HepG2 (cell line): ENCODE results near the gene ANKRD35. TPM values are rescaled to one million over a fixed set of nuclear protein-coding genes. Genes with fewer than 3 reads are reported as not detected.

Source experiments
- ADNP ChIP-seq: sonication (generic); formaldehyde crosslinking; IDR thresholded peaks from 2 replicates; pipeline ENCODE4 v1.4.0; 2020; ENCODE audit warnings: missing genetic modification reagents
- FOSL1 ChIP-seq: sonication (generic); formaldehyde crosslinking; IDR thresholded peaks from 2 replicates; pipeline ENCODE4 v1.9.0; 2021; ENCODE audit warnings: missing genetic modification reagents, borderline replicate concordance
- FOXA3 ChIP-seq: IDR thresholded peaks from 2 replicates; pipeline ENCODE4 v1.6.1; 2016; ENCODE audit warnings: missing genetic modification reagents, missing compliant biosample characterization
- HDAC1 ChIP-seq: sonication (generic); formaldehyde crosslinking; IDR thresholded peaks from 2 replicates; pipeline ENCODE4 v1.5.1; 2020; ENCODE audit warnings: mild to moderate bottlenecking, missing genetic modification reagents
- JDP2 ChIP-seq: sonication (generic); formaldehyde crosslinking; IDR thresholded peaks from 2 replicates; pipeline ENCODE4 v1.8.1; 2022; ENCODE audit warnings: missing genetic modification reagents, borderline replicate concordance
- MXD4 ChIP-seq: IDR thresholded peaks from 2 replicates; pipeline ENCODE4 v1.6.1; 2016; ENCODE audit warnings: mild to moderate bottlenecking, missing biosample characterization, missing genetic modification reagents
- RAD21 ChIP-seq: fragments of 450-650 bp; formaldehyde crosslinking; IDR thresholded peaks from 2 replicates; pipeline ENCODE4 v1.5.0; 2020; ENCODE audit warnings: mild to moderate bottlenecking
- RBAK ChIP-seq: sonication (generic); formaldehyde crosslinking; IDR thresholded peaks from 2 replicates; pipeline ENCODE4 v1.5.1; 2020; ENCODE audit warnings: mild to moderate bottlenecking, missing genetic modification reagents
- RBFOX2 ChIP-seq: fragments of 200-400 bp; formaldehyde crosslinking; IDR thresholded peaks from 2 replicates; pipeline ENCODE4 v1.6.1; 2017; ENCODE audit warnings: low read depth, mild to moderate bottlenecking, low read length
- SP140L ChIP-seq: sonication (generic); formaldehyde crosslinking; IDR thresholded peaks from 2 replicates; pipeline ENCODE4 v1.4.0; 2020; ENCODE audit warnings: missing genetic modification reagents, borderline replicate concordance
- STAG1 ChIP-seq: sonication (generic); formaldehyde crosslinking; IDR thresholded peaks from 2 replicates; pipeline ENCODE4 v1.4.0; 2020; ENCODE audit warnings: missing genetic modification reagents
- polyA plus RNA-seq, 8 experiments: library from polyadenylated mRNA; depleted of rRNA in 3 of 8; stranded (reverse) in 7 of 8; unstranded in 1 of 8; fragments of >200 nt; fragmentation: Illumina TruSeq in 4 of 8; extraction: Trizol in 4 of 8; gene quantifications; 2 replicates each; pipeline versions ENCODE4 v1.2.1 to v1.2.3, GENCODE V29; 2011 to 2016; ENCODE audit warnings: low read depth in 4 of 8, missing spikeins in 1 of 8, mixed read lengths in 1 of 8; ENCODE audit not compliant: insufficient read depth in 1 of 8
- total RNA-seq, 5 experiments: library from RNA; depleted of rRNA; stranded (reverse); fragments of >200 nt; fragmentation: Illumina TruSeq; extraction: Trizol; gene quantifications; 2 replicates each; pipeline ENCODE4 v1.2.3, GENCODE V29; 2016; ENCODE audit warnings: low read depth in 1 of 5
- TF ChIP-seq, protein P1 (sequence below): sonication (generic); formaldehyde crosslinking; IDR thresholded peaks from 2 replicates; pipeline ENCODE4 v1.5.0; 2020; ENCODE audit warnings: missing genetic modification reagents
- TF ChIP-seq, protein P2 (sequence below): sonication (generic); formaldehyde crosslinking; IDR thresholded peaks from 2 replicates; pipeline ENCODE4 v1.4.0; 2020; ENCODE audit warnings: missing genetic modification reagents
- TF ChIP-seq, protein P3 (sequence below): sonication (generic); formaldehyde crosslinking; IDR thresholded peaks from 2 replicates; pipeline ENCODE4 v1.9.0; 2021; ENCODE audit warnings: missing genetic modification reagents, borderline replicate concordance
- TF ChIP-seq, protein P4 (sequence below): sonication (generic); formaldehyde crosslinking; IDR thresholded peaks from 2 replicates; pipeline ENCODE4 v1.8.0; 2022; ENCODE audit warnings: mild to moderate bottlenecking, missing genetic modification reagents
- TF ChIP-seq, protein P5 (sequence below): sonication (generic); formaldehyde crosslinking; IDR thresholded peaks from 2 replicates; pipeline ENCODE4 v1.4.0; 2020; ENCODE audit warnings: missing genetic modification reagents

ANKRD35 gene
- total and polyA plus RNA-seq, 2 of the 13 experiments (the other 11 are each of a cell fraction or from before 2014, with no cell fraction given) = 0.02 TPM; not detected in 1

DNA sequence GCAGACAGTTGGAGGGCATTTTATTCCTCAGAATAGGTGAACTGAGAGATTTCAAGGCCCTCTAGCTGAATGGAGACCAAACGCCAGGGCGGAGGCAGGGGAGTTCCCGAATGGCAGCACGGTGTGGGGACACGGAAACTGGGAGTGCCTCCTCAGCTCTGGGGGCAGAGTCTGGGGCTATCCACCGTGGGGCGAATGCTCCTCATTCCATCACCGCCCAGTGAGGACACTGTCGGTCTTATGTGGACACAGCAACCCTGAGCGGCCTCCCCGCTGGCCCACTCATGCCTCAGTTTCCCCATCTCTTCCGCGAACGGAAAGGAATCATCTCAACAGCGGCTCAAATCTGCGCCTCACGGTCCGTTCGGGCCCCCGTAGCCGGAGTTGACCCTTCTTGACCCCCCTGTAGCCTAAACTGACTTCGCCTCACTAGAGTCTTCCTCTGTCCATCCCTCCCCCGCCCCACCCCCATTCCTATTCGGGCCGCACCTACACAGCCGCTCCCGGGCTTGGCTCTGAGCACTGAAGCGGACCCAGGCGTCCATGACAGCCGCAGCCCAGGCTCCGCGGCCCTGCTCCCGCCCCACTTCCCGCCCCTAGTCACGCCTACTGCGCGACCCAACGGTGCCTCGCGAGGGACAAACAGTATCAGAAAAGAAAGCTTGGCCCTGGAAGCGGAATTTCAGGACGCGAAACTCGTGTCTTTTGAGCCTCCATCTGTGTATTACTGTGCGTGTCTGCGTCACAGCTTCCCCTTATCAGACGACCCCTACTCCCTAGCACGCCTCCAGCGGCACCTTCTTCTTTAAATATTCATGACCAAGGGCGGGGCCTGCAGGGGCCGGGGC, 32.7 kb upstream of the ANKRD35 start, which contains the start of gene PEX11B (continued):
- TF ChIP-seq, protein P1, sequence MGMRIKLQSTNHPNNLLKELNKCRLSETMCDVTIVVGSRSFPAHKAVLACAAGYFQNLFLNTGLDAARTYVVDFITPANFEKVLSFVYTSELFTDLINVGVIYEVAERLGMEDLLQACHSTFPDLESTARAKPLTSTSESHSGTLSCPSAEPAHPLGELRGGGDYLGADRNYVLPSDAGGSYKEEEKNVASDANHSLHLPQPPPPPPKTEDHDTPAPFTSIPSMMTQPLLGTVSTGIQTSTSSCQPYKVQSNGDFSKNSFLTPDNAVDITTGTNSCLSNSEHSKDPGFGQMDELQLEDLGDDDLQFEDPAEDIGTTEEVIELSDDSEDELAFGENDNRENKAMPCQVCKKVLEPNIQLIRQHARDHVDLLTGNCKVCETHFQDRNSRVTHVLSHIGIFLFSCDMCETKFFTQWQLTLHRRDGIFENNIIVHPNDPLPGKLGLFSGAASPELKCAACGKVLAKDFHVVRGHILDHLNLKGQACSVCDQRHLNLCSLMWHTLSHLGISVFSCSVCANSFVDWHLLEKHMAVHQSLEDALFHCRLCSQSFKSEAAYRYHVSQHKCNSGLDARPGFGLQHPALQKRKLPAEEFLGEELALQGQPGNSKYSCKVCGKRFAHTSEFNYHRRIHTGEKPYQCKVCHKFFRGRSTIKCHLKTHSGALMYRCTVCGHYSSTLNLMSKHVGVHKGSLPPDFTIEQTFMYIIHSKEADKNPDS (CRISPR knock-in tag) = no peak
- TF ChIP-seq RBAK (CRISPR knock-in tag) (no peak), RAD21 (CRISPR knock-in tag) (no peak), RBFOX2 (peak; percentile 70), SP140L (CRISPR knock-in tag) (no peak), FOSL1 (CRISPR knock-in tag) (no peak), JDP2 (CRISPR knock-in tag) (no peak), FOXA3 (CRISPR knock-in tag) (no peak), ADNP (CRISPR knock-in tag) (no peak), HDAC1 (CRISPR knock-in tag) (peak; percentile 72), STAG1 (CRISPR knock-in tag) (no peak), MXD4 (no peak)
- TF ChIP-seq, protein P2, sequence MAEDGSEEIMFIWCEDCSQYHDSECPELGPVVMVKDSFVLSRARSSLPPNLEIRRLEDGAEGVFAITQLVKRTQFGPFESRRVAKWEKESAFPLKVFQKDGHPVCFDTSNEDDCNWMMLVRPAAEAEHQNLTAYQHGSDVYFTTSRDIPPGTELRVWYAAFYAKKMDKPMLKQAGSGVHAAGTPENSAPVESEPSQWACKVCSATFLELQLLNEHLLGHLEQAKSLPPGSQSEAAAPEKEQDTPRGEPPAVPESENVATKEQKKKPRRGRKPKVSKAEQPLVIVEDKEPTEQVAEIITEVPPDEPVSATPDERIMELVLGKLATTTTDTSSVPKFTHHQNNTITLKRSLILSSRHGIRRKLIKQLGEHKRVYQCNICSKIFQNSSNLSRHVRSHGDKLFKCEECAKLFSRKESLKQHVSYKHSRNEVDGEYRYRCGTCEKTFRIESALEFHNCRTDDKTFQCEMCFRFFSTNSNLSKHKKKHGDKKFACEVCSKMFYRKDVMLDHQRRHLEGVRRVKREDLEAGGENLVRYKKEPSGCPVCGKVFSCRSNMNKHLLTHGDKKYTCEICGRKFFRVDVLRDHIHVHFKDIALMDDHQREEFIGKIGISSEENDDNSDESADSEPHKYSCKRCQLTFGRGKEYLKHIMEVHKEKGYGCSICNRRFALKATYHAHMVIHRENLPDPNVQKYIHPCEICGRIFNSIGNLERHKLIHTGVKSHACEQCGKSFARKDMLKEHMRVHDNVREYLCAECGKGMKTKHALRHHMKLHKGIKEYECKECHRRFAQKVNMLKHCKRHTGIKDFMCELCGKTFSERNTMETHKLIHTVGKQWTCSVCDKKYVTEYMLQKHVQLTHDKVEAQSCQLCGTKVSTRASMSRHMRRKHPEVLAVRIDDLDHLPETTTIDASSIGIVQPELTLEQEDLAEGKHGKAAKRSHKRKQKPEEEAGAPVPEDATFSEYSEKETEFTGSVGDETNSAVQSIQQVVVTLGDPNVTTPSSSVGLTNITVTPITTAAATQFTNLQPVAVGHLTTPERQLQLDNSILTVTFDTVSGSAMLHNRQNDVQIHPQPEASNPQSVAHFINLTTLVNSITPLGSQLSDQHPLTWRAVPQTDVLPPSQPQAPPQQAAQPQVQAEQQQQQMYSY (CRISPR knock-in tag) = 0 out of 2 replicates have a peak, but pooled peaks have one; percentile 32
- TF ChIP-seq, protein P3, sequence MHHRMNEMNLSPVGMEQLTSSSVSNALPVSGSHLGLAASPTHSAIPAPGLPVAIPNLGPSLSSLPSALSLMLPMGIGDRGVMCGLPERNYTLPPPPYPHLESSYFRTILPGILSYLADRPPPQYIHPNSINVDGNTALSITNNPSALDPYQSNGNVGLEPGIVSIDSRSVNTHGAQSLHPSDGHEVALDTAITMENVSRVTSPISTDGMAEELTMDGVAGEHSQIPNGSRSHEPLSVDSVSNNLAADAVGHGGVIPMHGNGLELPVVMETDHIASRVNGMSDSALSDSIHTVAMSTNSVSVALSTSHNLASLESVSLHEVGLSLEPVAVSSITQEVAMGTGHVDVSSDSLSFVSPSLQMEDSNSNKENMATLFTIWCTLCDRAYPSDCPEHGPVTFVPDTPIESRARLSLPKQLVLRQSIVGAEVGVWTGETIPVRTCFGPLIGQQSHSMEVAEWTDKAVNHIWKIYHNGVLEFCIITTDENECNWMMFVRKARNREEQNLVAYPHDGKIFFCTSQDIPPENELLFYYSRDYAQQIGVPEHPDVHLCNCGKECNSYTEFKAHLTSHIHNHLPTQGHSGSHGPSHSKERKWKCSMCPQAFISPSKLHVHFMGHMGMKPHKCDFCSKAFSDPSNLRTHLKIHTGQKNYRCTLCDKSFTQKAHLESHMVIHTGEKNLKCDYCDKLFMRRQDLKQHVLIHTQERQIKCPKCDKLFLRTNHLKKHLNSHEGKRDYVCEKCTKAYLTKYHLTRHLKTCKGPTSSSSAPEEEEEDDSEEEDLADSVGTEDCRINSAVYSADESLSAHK (CRISPR knock-in tag) = no peak
- TF ChIP-seq, protein P4, sequence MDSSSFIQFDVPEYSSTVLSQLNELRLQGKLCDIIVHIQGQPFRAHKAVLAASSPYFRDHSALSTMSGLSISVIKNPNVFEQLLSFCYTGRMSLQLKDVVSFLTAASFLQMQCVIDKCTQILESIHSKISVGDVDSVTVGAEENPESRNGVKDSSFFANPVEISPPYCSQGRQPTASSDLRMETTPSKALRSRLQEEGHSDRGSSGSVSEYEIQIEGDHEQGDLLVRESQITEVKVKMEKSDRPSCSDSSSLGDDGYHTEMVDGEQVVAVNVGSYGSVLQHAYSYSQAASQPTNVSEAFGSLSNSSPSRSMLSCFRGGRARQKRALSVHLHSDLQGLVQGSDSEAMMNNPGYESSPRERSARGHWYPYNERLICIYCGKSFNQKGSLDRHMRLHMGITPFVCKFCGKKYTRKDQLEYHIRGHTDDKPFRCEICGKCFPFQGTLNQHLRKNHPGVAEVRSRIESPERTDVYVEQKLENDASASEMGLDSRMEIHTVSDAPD (CRISPR knock-in tag) = no peak
- TF ChIP-seq, protein P5, sequence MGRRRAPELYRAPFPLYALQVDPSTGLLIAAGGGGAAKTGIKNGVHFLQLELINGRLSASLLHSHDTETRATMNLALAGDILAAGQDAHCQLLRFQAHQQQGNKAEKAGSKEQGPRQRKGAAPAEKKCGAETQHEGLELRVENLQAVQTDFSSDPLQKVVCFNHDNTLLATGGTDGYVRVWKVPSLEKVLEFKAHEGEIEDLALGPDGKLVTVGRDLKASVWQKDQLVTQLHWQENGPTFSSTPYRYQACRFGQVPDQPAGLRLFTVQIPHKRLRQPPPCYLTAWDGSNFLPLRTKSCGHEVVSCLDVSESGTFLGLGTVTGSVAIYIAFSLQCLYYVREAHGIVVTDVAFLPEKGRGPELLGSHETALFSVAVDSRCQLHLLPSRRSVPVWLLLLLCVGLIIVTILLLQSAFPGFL (CRISPR knock-in tag) = no peak
